GM12873 (cell line): ENCODE measurements around the gene HFE.

Experiments used
- CTCF ChIP-seq: IDR thresholded peaks from 2 replicates; pipeline ENCODE4 v1.5.1; 2012; ENCODE audit warnings: low read depth, mild to moderate bottlenecking, moderate library complexity, low read length, control low read depth; ENCODE audit not compliant: insufficient read depth; ENCODE audit errors: missing control alignments

HFE gene

GRCh38 chr6:26103141-26103769 lies 16.0 kb downstream of the HFE start:
- no peak for TF ChIP-seq CTCF

- TF ChIP-seq CTCF = peak; percentile 52
Measured at GRCh38 chr6:26103770-26104456, 16.7 kb downstream of the HFE start.

GRCh38 chr6:26104457-26105108 lies 17.4 kb downstream of the HFE start:
- no peak for TF ChIP-seq CTCF

GRCh38 chr6:26105109-26105730 lies 18.0 kb downstream of the HFE start:
- TF ChIP-seq CTCF = no peak

GRCh38 chr6:26105842-26106241 lies 18.6 kb downstream of the HFE start:
- TF ChIP-seq CTCF = no peak

GRCh38 chr6:26107935-26108334 lies 20.7 kb downstream of the HFE start:
- TF ChIP-seq CTCF = no peak

GRCh38 chr6:26109772-26110171 lies 22.5 kb downstream of the HFE start:
- no peak for TF ChIP-seq CTCF
